HG03521 (cell line): ENCODE results near the gene HEATR5A.
"Not testable (repeated sequence)": the region's sequence is repeated elsewhere in the genome, so short reads cannot be mapped to it uniquely, and the experiment has no call there.

ENCODE experiments used
- ATAC-seq: cut with Tn5 transposase; IDR thresholded peaks from one replicate; pipeline ENCODE4 v1.9.1; 2021; ENCODE audit warnings: mild to moderate bottlenecking, moderate library complexity; ENCODE audit not compliant: unreplicated experiment

Gene HEATR5A

GRCh38 chr14:31420319-31421111 lies at the start of gene HEATR5A:
Gene HEATR5A (minus strand): TSS chr14:31420550. CDS start chr14:31402975, 17,575 bp downstream.
- ATAC-seq = peak; percentile 98

DNA sequence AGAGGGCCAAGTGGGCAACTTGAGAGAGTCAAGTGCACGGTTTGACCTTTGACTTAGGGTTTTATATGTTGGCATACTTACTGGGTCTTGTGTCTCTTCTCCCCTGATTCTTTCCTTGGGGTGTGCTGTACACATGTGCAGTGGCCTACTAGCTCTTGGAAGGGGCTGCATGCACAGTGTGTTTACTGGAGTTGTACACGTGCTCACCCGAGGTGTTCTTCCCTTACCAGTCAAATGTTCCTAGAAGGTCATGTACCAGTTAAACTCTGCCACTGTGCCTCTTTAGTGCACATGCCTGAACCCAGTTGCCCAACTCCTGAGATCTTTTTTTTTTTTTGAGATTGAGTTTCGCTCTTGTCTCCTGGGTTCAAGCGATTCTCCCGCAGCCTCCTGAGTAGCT lies 46.2 kb upstream of the HEATR5A start:
- ATAC-seq = no peak

DNA sequence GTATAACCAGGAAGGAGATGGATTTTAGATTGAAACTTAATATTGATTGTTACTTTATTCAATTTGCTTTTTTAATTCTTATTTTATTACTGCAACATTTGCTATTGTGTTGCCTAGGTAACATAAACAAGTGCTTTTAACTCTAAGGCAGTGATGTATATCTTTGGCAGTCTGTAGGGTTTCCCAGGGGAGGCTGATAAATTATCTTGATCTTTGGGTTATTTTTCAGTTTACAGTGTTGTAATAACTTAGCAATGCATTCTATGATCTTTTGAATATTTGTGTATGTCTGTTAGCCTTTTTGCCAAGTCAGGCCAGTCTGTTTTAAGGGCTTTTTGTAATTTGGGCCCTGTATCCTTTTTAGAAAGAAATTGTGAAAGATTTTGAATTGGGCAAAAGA lies 44.8 kb upstream of the HEATR5A start:
- no peak for ATAC-seq

GRCh38 chr14:31462450-31462849 lies 42.1 kb upstream of the HEATR5A start:
- not testable (repeated sequence) for ATAC-seq

DNA sequence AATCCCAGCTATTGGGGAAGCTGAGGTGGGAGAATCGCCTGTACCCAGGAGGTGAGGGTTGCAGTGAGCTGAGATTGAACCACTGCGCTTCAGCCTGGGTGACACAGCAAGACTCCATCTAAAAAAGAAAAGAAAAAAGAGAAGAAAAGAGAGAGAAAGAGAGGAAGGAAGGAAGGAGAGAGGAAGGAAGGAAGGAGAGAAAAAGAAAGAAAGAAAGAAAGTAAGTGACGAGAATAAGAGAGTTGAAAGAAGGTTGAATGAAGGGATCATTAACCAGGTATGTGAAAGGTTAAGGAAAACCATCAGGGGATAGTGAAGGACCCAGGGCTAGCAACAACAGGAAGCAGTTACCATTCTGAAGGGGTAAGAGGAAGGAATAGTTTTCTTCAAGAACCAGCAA lies 41.2 kb upstream of the HEATR5A start:
- ATAC-seq = no peak

DNA sequence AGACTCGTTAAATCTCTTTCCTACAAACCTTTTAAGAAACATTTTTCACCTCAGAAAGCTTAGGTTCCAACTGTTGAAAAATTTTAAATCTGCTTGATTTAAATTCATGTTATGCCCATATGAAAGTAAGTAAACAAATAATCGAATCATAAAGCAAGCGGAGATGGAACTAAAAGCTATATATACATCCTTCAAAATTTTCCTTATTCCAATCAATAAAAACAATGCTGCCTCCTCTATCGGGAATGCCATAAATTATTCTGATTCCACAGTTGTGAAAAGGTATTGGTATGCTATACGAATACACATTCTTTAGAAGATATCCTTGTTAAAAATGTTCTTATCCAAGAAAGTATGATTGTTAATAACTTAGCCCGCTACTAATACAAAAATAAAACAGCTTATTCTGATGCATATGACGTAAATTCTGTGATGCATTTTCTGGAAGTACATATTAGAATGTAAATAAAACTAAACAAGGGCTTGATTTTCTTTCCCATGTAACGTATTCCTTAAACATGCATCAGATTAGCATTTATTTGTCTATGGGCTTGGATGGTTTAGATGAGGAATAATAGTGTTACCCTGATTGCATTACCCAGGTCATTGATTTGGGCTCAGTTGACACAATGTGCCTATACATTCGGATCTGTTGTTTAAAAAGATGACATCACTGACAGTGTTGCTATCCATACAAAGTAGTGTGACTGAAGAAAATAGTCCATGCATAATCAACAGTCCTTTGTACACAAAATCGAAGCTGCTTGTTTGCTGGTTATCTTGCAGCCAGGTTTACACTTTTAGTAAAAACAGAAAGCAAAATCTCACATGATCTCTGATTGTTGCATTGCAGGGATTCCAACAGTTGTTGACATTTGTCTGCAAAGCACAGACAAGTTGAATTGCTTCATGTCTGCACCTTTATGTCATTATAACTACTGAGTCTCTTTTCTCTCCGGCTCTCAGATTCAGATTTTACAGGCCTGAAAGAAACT lies 37.6 kb upstream of the HEATR5A start:
- no peak for ATAC-seq

- ATAC-seq = peak; percentile 98
These were observed 36.7 kb upstream of the HEATR5A start, which contains the start of gene DTD2 for GRCh38 chr14:31456841-31457664. Gene DTD2 (minus strand): TSS chr14:31457506. CDS start chr14:31457393, 113 bp downstream.

- ATAC-seq = peak; percentile 58
These were observed 29.7 kb upstream of the HEATR5A start for GRCh38 chr14:31449971-31450610.

- ATAC-seq = no peak
These were observed 28.8 kb upstream of the HEATR5A start for GRCh38 chr14:31449136-31449535.

GRCh38 chr14:31445703-31446102 lies 25.4 kb upstream of the HEATR5A start:
- no peak for ATAC-seq

- ATAC-seq = no peak
These were observed 21.9 kb upstream of the HEATR5A start for GRCh38 chr14:31442284-31442683.

- no peak for ATAC-seq
These were observed 21.1 kb upstream of the HEATR5A start for GRCh38 chr14:31441273-31442111.

DNA sequence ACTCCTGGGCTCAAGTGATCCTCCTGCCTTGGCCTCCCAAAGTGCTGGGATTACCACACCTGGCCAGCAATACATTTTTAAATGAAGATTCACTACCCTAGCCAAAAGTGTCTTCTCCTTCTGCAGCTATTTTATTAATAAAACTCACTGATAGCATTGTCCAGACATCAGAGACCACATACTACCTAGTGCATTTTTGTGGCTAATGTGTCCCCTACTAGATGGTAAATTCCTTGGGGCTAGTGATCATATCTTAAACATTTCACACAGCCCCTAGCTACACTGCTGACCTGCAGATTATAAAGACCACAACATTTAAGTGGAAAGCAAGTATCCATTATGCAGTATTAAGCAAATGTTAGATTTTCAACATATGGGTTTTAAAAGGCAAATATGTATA lies 19.9 kb upstream of the HEATR5A start:
- ATAC-seq = no peak

- no peak for ATAC-seq
These were observed 19.2 kb upstream of the HEATR5A start for GRCh38 chr14:31439561-31439960.

DNA sequence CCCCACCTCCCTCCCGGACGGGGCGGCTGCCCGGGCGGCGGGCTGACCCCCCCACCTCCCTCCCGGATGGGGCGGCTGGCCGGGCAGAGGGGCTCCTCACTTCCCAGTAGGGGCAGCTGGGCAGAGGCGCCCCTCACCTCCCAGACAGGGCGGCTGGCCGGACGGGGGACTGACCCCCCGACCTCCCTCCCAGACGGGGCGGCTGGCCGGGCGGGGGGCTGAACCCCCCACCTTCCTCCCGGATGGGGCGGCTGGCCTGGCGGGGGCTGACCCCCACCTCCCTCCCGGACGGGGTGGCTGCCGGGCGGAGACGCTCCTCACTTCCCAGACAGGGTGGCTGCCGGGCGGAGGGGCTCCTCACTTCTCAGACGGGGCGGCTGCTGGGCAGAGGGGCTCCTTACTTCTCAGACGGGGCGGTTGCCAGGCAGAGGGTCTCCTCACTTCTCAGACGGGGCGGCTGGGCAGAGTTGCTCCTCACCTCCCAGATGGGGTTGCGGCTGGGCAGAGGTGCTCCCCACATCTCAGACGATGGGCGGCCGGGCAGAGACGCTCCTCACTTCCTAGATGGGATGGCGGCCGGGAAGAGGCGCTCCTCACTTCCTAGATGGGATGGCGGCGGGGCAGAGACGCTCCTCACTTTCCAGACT lies 16.8 kb upstream of the HEATR5A start:
- ATAC-seq = not testable (repeated sequence)

DNA sequence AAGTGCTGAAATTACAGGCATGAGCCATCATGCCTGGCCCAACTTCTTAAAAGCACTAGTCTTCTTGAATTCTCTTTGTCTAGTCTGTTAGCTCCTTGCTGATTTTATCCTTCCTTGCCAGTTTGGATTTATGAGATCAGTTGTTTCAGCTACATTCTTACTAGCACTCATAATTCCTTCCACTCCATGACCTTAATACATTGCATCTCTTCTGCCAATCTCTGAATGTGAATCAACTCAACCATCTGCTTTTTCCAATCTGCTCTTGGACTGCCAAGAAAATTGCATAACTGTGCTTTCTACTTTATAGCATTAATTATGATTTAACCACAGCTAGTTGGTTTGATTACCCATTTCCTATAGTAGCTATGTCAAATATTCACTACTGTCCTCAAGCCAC lies 14.9 kb upstream of the HEATR5A start:
- ATAC-seq = no peak

GRCh38 chr14:31430634-31431264 lies 10.4 kb upstream of the HEATR5A start:
- ATAC-seq = no peak

DNA sequence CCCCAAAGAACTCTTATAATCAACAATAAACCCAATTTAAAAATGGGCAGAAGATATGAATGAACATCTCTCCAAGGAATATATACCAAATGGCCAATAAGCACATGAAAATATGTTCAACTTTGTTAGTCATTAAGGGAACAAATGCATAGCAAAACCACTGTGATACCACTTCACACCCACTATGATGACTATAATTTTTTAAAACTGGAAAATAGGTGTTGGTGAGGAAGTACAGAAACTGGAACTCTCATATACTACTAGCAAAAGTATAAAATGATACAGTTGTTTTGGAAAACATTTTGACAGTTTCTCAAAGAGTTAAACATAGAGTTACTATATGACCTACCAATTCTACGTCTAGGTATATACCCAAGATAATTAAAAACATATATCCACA lies 9.4 kb upstream of the HEATR5A start:
- ATAC-seq = no peak
